HL-60 (cell line): Measurements from ENCODE around the gene IQCK.

Experiments
- GABPA ChIP-seq: IDR thresholded peaks from 2 replicates; pipeline ENCODE4 v1.6.1; 2012; ENCODE audit warnings: low read depth
- POLR2AphosphoS5 ChIP-seq: IDR thresholded peaks from 2 replicates; pipeline ENCODE4 v1.6.1; 2012; ENCODE audit warnings: low read depth
- TF ChIP-seq, protein P1 (sequence below): IDR thresholded peaks from one replicate; pipeline ENCODE4 v1.5.1; 2011; ENCODE audit warnings: low read length, control low read depth, inconsistent platforms; ENCODE audit not compliant: insufficient read depth

DNA sequence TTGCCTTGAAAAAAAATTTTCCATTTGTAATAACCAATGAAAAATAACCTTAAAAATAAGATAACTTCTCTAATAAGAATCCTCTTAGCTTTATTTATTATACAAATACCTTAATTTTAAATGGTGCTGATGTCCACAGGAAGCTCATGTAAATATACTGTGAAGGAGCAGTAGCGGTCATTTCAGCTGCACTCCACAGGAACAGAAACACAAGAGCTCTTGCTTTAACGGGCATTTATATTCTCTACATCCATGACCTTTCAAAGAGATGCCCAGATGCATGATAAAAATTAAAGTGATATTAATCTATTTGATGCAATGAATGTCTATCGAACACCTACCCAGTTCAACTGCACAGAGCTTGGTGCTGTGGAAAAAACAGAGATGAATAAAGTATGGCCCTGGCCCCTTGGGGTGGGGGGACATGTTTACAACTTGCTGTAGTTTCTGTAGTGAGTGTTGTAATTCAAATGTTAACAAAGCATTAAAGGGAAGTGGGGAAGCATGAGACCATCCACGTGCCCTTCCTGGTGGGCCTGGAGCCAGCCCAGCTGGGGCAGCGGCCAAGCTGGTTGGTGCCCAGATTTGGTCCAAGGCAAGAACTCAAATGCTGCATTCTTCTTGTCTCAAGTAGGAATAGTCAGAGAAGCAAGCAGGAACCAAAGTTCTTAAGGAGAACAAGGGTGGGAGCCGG lies 47.9 kb downstream of the IQCK start:
- TF ChIP-seq, protein P1, sequence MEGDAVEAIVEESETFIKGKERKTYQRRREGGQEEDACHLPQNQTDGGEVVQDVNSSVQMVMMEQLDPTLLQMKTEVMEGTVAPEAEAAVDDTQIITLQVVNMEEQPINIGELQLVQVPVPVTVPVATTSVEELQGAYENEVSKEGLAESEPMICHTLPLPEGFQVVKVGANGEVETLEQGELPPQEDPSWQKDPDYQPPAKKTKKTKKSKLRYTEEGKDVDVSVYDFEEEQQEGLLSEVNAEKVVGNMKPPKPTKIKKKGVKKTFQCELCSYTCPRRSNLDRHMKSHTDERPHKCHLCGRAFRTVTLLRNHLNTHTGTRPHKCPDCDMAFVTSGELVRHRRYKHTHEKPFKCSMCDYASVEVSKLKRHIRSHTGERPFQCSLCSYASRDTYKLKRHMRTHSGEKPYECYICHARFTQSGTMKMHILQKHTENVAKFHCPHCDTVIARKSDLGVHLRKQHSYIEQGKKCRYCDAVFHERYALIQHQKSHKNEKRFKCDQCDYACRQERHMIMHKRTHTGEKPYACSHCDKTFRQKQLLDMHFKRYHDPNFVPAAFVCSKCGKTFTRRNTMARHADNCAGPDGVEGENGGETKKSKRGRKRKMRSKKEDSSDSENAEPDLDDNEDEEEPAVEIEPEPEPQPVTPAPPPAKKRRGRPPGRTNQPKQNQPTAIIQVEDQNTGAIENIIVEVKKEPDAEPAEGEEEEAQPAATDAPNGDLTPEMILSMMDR: no peak
- TF ChIP-seq POLR2AphosphoS5 (no peak), GABPA (no peak)
